GM12892 (cell line): ENCODE results near the gene SNRNP70.

ENCODE experiments used
- POLR2A ChIP-seq: IDR thresholded peaks from 2 replicates; pipeline ENCODE4 v1.6.1; 2011; ENCODE audit warnings: low read depth, low read length, control low read depth
- POLR2AphosphoS5 ChIP-seq: IDR thresholded peaks from 2 replicates; pipeline ENCODE4 v1.6.1; 2011; ENCODE audit warnings: low read depth, low read length, control low read depth

- TF ChIP-seq POLR2A (no peak), POLR2AphosphoS5 (no peak)
These were observed 65.1 kb downstream of the SNRNP70 start for GRCh38 chr19:49150106-49150943.
